H9 (cell line): ENCODE data around the gene MT2A. TPM values are rescaled to one million over a fixed set of nuclear protein-coding genes. Genes with fewer than 3 reads are reported as not detected.
"Not testable (repeated sequence)": the region's sequence is repeated elsewhere in the genome, so short reads cannot be mapped to it uniquely, and the experiment has no call there.

Experiments
- DNase-seq: peaks from one replicate; pipeline ENCODE4 v3.0.0-alpha.2; 2017
- H2AFZ ChIP-seq: one replicate; pipeline ENCODE4 v1.6.1; 2013; ENCODE audit warnings: mild to moderate bottlenecking, low read length, control low read depth, moderate library complexity
- H2AK5ac ChIP-seq: 2 replicates; pipeline ENCODE4 v1.6.1; 2013; ENCODE audit warnings: low read length, control low read depth, mixed read lengths; ENCODE audit not compliant: insufficient read length
- H2BK120ac ChIP-seq: one replicate; pipeline ENCODE4 v1.6.1; 2013; ENCODE audit warnings: low read depth, mild to moderate bottlenecking, low read length, control low read depth, inconsistent platforms; ENCODE audit not compliant: poor library complexity, severe bottlenecking
- H2BK12ac ChIP-seq: 2 replicates; pipeline ENCODE4 v1.6.1; 2013; ENCODE audit warnings: low read length, control low read depth, mixed read lengths, low read depth; ENCODE audit not compliant: insufficient read length
- H2BK15ac ChIP-seq: 2 replicates; pipeline ENCODE4 v1.6.1; 2013; ENCODE audit warnings: low read depth, low read length, control low read depth
- H2BK20ac ChIP-seq: one replicate; pipeline ENCODE4 v1.6.1; 2013; ENCODE audit warnings: low read depth, mild to moderate bottlenecking, low read length, control low read depth, inconsistent platforms; ENCODE audit not compliant: poor library complexity, severe bottlenecking
- H2BK5ac ChIP-seq: 2 replicates; pipeline ENCODE4 v1.6.1; 2013; ENCODE audit warnings: low read length, control low read depth, mixed read lengths; ENCODE audit not compliant: insufficient read length
- H3K14ac ChIP-seq: 2 replicates; pipeline ENCODE4 v1.6.1; 2013; ENCODE audit warnings: low read length, control low read depth; ENCODE audit not compliant: insufficient read depth
- H3K18ac ChIP-seq: 2 replicates; pipeline ENCODE4 v1.6.1; 2013; ENCODE audit warnings: low read depth, mild to moderate bottlenecking, mixed read lengths, low read length, control low read depth; ENCODE audit not compliant: insufficient read length
- H3K23ac ChIP-seq: 2 replicates; pipeline ENCODE4 v1.6.1; 2013; ENCODE audit warnings: low read length, control low read depth, mixed read lengths, low read depth; ENCODE audit not compliant: insufficient read length
- H3K23me2 ChIP-seq: 2 replicates; pipeline ENCODE4 v1.6.1; 2013; ENCODE audit warnings: low read depth, mild to moderate bottlenecking, mixed read lengths, low read length, control low read depth; ENCODE audit not compliant: insufficient read length, poor library complexity, severe bottlenecking
- H3K27ac ChIP-seq: 2 replicates; pipeline ENCODE4 v1.5.1; 2013; ENCODE audit warnings: low read length, control low read depth, mixed read lengths, low read depth; ENCODE audit not compliant: insufficient read length
- H3K27me3 ChIP-seq: 2 replicates; pipeline ENCODE4 v1.6.1; 2013; ENCODE audit warnings: low read length, control low read depth, inconsistent platforms; ENCODE audit not compliant: insufficient read depth
- H3K4ac ChIP-seq: 2 replicates; pipeline ENCODE4 v1.6.1; 2013; ENCODE audit warnings: low read depth, mild to moderate bottlenecking, control low read depth, inconsistent platforms, low read length, moderate library complexity
- H3K4me1 ChIP-seq: 2 replicates; pipeline ENCODE4 v1.6.1; 2013; ENCODE audit warnings: low read length, control low read depth, inconsistent platforms; ENCODE audit not compliant: insufficient read depth
- H3K4me2 ChIP-seq: 2 replicates; pipeline ENCODE4 v1.6.1; 2013; ENCODE audit warnings: low read length, control low read depth, mixed read lengths; ENCODE audit not compliant: insufficient read length, insufficient read depth
- H3K56ac ChIP-seq: 2 replicates; pipeline ENCODE4 v1.6.1; 2013; ENCODE audit warnings: low read depth, mild to moderate bottlenecking, mixed read lengths, low read length, control low read depth; ENCODE audit not compliant: insufficient read length
- H3K79me1 ChIP-seq: 2 replicates; pipeline ENCODE4 v1.6.1; 2013; ENCODE audit warnings: low read depth, mild to moderate bottlenecking, moderate library complexity, low read length, control low read depth, inconsistent platforms; ENCODE audit not compliant: insufficient read depth, poor library complexity, severe bottlenecking
- H3K79me2 ChIP-seq: 2 replicates; pipeline ENCODE4 v1.6.1; 2013; ENCODE audit warnings: low read length, control low read depth, inconsistent platforms; ENCODE audit not compliant: insufficient read depth
- H3K9ac ChIP-seq: 2 replicates; pipeline ENCODE4 v1.6.1; 2013; ENCODE audit warnings: low read length, control low read depth, mixed read lengths; ENCODE audit not compliant: insufficient read length; ENCODE audit errors: extremely low read depth
- H3K9me3 ChIP-seq: one replicate; pipeline ENCODE4 v1.6.1; 2013; ENCODE audit warnings: low read depth, low read length, inconsistent platforms; ENCODE audit not compliant: control insufficient read depth
- H3T11ph ChIP-seq: one replicate; pipeline ENCODE4 v1.6.1; 2013; ENCODE audit warnings: mild to moderate bottlenecking, low read length, control low read depth, inconsistent platforms
- H4K20me1 ChIP-seq: one replicate; pipeline ENCODE4 v1.6.1; 2013; ENCODE audit not compliant: control insufficient read depth, insufficient read length, insufficient read depth
- H4K5ac ChIP-seq: 2 replicates; pipeline ENCODE4 v1.6.1; 2013; ENCODE audit warnings: low read depth, mild to moderate bottlenecking, mixed read lengths, low read length, control low read depth; ENCODE audit not compliant: insufficient read length
- H4K8ac ChIP-seq: replicated peaks from 2 replicates; pipeline ENCODE4 v1.6.1; 2013; ENCODE audit warnings: low read length, control low read depth, mixed read lengths, low read depth; ENCODE audit not compliant: insufficient read length
- H4K91ac ChIP-seq: 2 replicates; pipeline ENCODE4 v1.6.1; 2013; ENCODE audit warnings: low read depth, mild to moderate bottlenecking, moderate library complexity, mixed read lengths, low read length, control low read depth; ENCODE audit not compliant: insufficient read length
- H3K27ac Mint-ChIP-seq, 3 experiments: 2 replicates in 2 of 3; 3 replicates in 1 of 3; pipeline ENCODE4 v1.8.0; 2020 to 2021; ENCODE audit warnings: mixed read lengths in 3 of 3, mild to moderate bottlenecking in 1 of 3, moderate library complexity in 1 of 3
- H3K27me3 Mint-ChIP-seq: 2 replicates; pipeline ENCODE4 v1.8.0; 2021; ENCODE audit warnings: low read depth, mild to moderate bottlenecking, moderate library complexity, mixed read lengths
- H3K36me3 Mint-ChIP-seq, 3 experiments: 2 replicates in 2 of 3; 3 replicates in 1 of 3; pipeline ENCODE4 v1.8.0; 2020 to 2021; ENCODE audit warnings: low read depth in 3 of 3, mixed read lengths in 3 of 3; ENCODE audit not compliant: insufficient read depth in 1 of 3
- H3K4me1 Mint-ChIP-seq, 2 experiments: 2 replicates each; pipeline ENCODE4 v1.8.0; 2020; ENCODE audit warnings: mixed read lengths in 2 of 2
- H3K4me3 Mint-ChIP-seq, 2 experiments: 2 replicates in 1 of 2; 3 replicates in 1 of 2; pipeline ENCODE4 v1.8.0; 2020 to 2021; ENCODE audit warnings: mild to moderate bottlenecking in 2 of 2, mixed read lengths in 2 of 2, moderate library complexity in 1 of 2
- H3K9me3 Mint-ChIP-seq, 2 experiments: 2 replicates in 1 of 2; 3 replicates in 1 of 2; pipeline ENCODE4 v1.8.0; 2020; ENCODE audit warnings: mild to moderate bottlenecking in 2 of 2, mixed read lengths in 2 of 2, moderate library complexity in 1 of 2
- WGBS: extraction: QIAGEN DNeasy Blood & Tissue Kit; methylation state at CpG from one replicate; pipeline ENCODE4 v1.1.7; 2013; ENCODE audit warnings: missing lambda C conversion rate, low lambda C conversion rate, mixed read lengths; ENCODE audit not compliant: insufficient read length; ENCODE audit errors: extremely low coverage; 5-methylcytosine and 5-hydroxymethylcytosine counted together
- total RNA-seq: library from RNA; stranded (reverse); gene quantifications from 2 replicates; pipeline ENCODE4 v1.2.1, GENCODE V29; 2021

MT2A gene
- total RNA-seq, 1 experiment from 2014 or later = 63.1 TPM

DNA sequence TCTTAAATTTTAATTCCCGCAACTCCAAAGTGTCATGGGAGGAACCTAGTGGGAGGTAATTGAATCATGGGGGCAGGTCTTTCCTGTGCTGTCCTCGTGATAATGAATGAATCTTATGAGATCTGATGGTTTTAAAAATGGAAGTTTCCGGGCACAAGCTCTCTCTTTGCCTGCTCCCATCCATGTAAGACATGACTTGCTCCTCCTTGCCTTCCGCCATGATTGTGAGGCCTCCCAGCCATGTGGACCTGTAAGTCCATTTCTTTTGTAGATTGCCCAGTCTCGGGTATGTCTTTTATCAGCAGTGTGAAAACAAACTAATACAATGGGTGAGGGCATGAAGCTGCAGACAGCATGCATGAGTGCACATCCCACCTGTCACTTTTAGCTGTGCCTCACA is 14.8 kb downstream of the MT2A start:
- not testable (repeated sequence) for H3K56ac ChIP-seq, H3K79me2 ChIP-seq, H2BK120ac ChIP-seq, H3K14ac ChIP-seq, H2AFZ ChIP-seq, DNase-seq, H4K5ac ChIP-seq, H3T11ph ChIP-seq, H2BK12ac ChIP-seq, H4K8ac ChIP-seq, H3K9ac ChIP-seq, H3K4me3 Mint-ChIP-seq, H3K27ac Mint-ChIP-seq, H3K18ac ChIP-seq, H3K23me2 ChIP-seq, H3K4ac ChIP-seq, H4K91ac ChIP-seq, H4K20me1 ChIP-seq, H3K4me1 ChIP-seq, H2BK20ac ChIP-seq, H3K27ac ChIP-seq, H3K79me1 ChIP-seq, H2BK15ac ChIP-seq, H3K9me3 ChIP-seq, H3K36me3 Mint-ChIP-seq, H3K4me2 ChIP-seq, H3K23ac ChIP-seq, H2BK5ac ChIP-seq, H2AK5ac ChIP-seq
- H3K4me1 Mint-ChIP-seq = peaks cover 54 to 67% of the 10 kb centered on the region in 2 experiments
- H3K27me3 ChIP-seq = peaks cover 56% of the 10 kb centered on the region
- H3K27me3 Mint-ChIP-seq = peaks cover 92% of the 10 kb centered on the region
- H3K9me3 Mint-ChIP-seq = peaks cover 3 to 19% of the 10 kb centered on the region in 2 experiments; a peak in 3 of 5 replicates
- WGBS = no CpG with 5 or more reads among the region's 5 CpGs
